ENCODE data around the gene NTHL1. TPM values are rescaled to one million over a fixed set of nuclear protein-coding genes. Genes with fewer than 3 reads are reported as not detected.
A peak's percentile ranks its signal among the peaks of the same experiment; 100 is the strongest.

NTHL1 gene
- total and polyA plus RNA-seq, 9 of the 15 experiments (the other 6 are each of a cell fraction or from before 2014, with no cell fraction given): 1.1 to 58.8 (median 17.6) TPM

- TF ChIP-seq IRF1 (CRISPR knock-in tag; IDR thresholded peaks at IDR 0.05; ENCODE audit: borderline replicate concordance) (no peak), ZNF583 (CRISPR knock-in tag; IDR thresholded peaks at IDR 0.05) (no peak), SRSF1 (IDR thresholded peaks at IDR 0.05; ENCODE audit: low read depth, low read length) (no peak), NR4A1 (CRISPR knock-in tag; IDR thresholded peaks at IDR 0.05) (no peak), NR4A1 (tag; IDR thresholded peaks at IDR 0.05) (no peak), ZNF717 (CRISPR knock-in tag; IDR thresholded peaks at IDR 0.05) (no peak), POLR2A (conservative IDR thresholded peaks at IDR 0.05) (peak; percentile 28; the same call in 1 of the 2 replicates), HLTF (IDR thresholded peaks at IDR 0.05) (peak; percentile 24; the same call in 1 of the 2 replicates), HDAC1 (IDR thresholded peaks at IDR 0.05) (peak in 1 of 2 experiments; percentile 82; a peak in 2 of 4 replicates), ZNF217 (CRISPR knock-in tag; IDR thresholded peaks at IDR 0.05) (no peak), HOMEZ (CRISPR knock-in tag; IDR thresholded peaks at IDR 0.05) (no peak), GABPB1 (CRISPR knock-in tag; IDR thresholded peaks at IDR 0.05) (no peak), ZNF124 (CRISPR knock-in tag; IDR thresholded peaks at IDR 0.05) (no peak), YY1 (IDR thresholded peaks at IDR 0.05; ENCODE audit: borderline replicate concordance in 1 of 3, control insufficient read depth in 1 of 3, extremely low read depth in 1 of 3, insufficient read depth in 3 of 3, insufficient read length in 1 of 3, insufficient replicate concordance in 2 of 3, low read depth in 1 of 3, low read length in 2 of 3) (peak; percentile 55 to 93 (median 87)), TOE1 (IDR thresholded peaks at IDR 0.05; ENCODE audit: borderline replicate concordance) (peak; percentile 77; the same call in 1 of the 2 replicates), TOE1 (CRISPR knock-in tag; IDR thresholded peaks at IDR 0.05; ENCODE audit: borderline replicate concordance, low read depth) (no peak), CBX3 (IDR thresholded peaks at IDR 0.05; ENCODE audit: borderline replicate concordance in 1 of 2, low read length in 2 of 2) (peak in 1 of 2 experiments; percentile 52; a peak in 1 of 3 replicates), RBM17 (IDR thresholded peaks at IDR 0.05; ENCODE audit: borderline replicate concordance, low read depth, low read length) (no peak), ESRRA (IDR thresholded peaks at IDR 0.05; ENCODE audit: borderline replicate concordance, low read depth) (peak; percentile 76; the same call in 1 of the 2 replicates), ZNF311 (CRISPR knock-in tag; IDR thresholded peaks at IDR 0.05) (no peak), ATF3 (IDR thresholded peaks at IDR 0.05) (no peak), ATF3 (CRISPR knock-in tag; conservative IDR thresholded peaks at IDR 0.05) (no peak), PML (IDR thresholded peaks at IDR 0.05; ENCODE audit: low read length) (no peak), ELK3 (CRISPR knock-in tag; IDR thresholded peaks at IDR 0.05) (no peak), RBM14 (IDR thresholded peaks at IDR 0.05; ENCODE audit: borderline replicate concordance, insufficient read depth, low read depth, low read length) (no peak)
Observed at GRCh38 chr16:2003827-2004641, 43.6 kb downstream of the NTHL1 start (continued).

Data from K562 (cell line).